ENCODE data around the gene TRAPPC3. TPM values are rescaled to one million over a fixed set of nuclear protein-coding genes. Genes with fewer than 3 reads are reported as not detected.

Gene TRAPPC3
- total and polyA plus RNA-seq, 8 donors, result 45.5 to 71.4 (median 54.6) TPM

- intact Hi-C loops (cut with DNase I), result no loop called here
- TF ChIP-seq CTCF (IDR thresholded peaks at IDR 0.05), result no peak
- Histone ChIP-seq H3K27me3 (peaks cover 0 to 15% of the 10 kb centered on the region in 2 donors), H3K9me3 (no peaks in the 10 kb centered on the region), H3K4me3 (no peak overlapping the region), H3K4me1 (peaks cover 5 to 44% of the 10 kb centered on the region in 2 donors), H3K36me3 (no peaks in the 10 kb centered on the region), H3K27ac (no peak overlapping the region)
- DNase-seq (no peak), ATAC-seq (peak; percentile 23)
These were observed 29.8 kb downstream of the TRAPPC3 start for GRCh38 chr1:36119456-36119855.

- DNase-seq, result no peak
- H3K9me3 ChIP-seq, result no peaks in the 10 kb centered on the region
- no peak overlapping the region for H3K27ac ChIP-seq
- no peak overlapping the region for H3K4me3 ChIP-seq
- H3K27me3 ChIP-seq, result peaks cover 0 to 7% of the 10 kb centered on the region in 2 donors
- H3K4me1 ChIP-seq, result peaks cover 5 to 40% of the 10 kb centered on the region in 2 donors
- ATAC-seq, result no peak
- TF ChIP-seq CTCF (IDR thresholded peaks at IDR 0.05), result no peak
- H3K36me3 ChIP-seq, result no peaks in the 10 kb centered on the region
- intact Hi-C loops (cut with DNase I), result no loop called here
These were observed 30.7 kb downstream of the TRAPPC3 start for GRCh38 chr1:36118447-36119204.

- no peak for ATAC-seq
- no peak for TF ChIP-seq CTCF (IDR thresholded peaks at IDR 0.05)
- no peaks in the 10 kb centered on the region for H3K27me3 ChIP-seq
- H3K4me3 ChIP-seq, result no peak overlapping the region
- peaks cover 5 to 23% of the 10 kb centered on the region in 2 donors for H3K4me1 ChIP-seq
- H3K9me3 ChIP-seq, result no peaks in the 10 kb centered on the region
- DNase-seq, result no peak
- H3K36me3 ChIP-seq, result no peaks in the 10 kb centered on the region
- intact Hi-C loops (cut with DNase I), result no loop called here
- no peak overlapping the region for H3K27ac ChIP-seq
These were observed 32.4 kb downstream of the TRAPPC3 start for GRCh38 chr1:36116901-36117300.

- H3K4me1 ChIP-seq, result peaks cover 5 to 23% of the 10 kb centered on the region in 2 donors
- DNase-seq (no peak), ATAC-seq (peak; percentile 39)
- no peak overlapping the region for H3K27ac ChIP-seq
- no peaks in the 10 kb centered on the region for H3K36me3 ChIP-seq
- no peaks in the 10 kb centered on the region for H3K9me3 ChIP-seq
- H3K27me3 ChIP-seq, result no peaks in the 10 kb centered on the region
- TF ChIP-seq CTCF (IDR thresholded peaks at IDR 0.05), result no peak
- H3K4me3 ChIP-seq, result no peak overlapping the region
- intact Hi-C loops (cut with DNase I), result no loop called here
These were observed 33.4 kb downstream of the TRAPPC3 start for GRCh38 chr1:36115931-36116330.

GRCh38 chr1:36115200-36115669 is 34.1 kb downstream of the TRAPPC3 start:
- intact Hi-C loops (cut with DNase I), result no loop called here
- ATAC-seq (peak; percentile 49), DNase-seq (peak in 1 of 4 donors; percentile 35)
- no peaks in the 10 kb centered on the region for H3K9me3 ChIP-seq
- no peak overlapping the region for H3K27ac ChIP-seq
- TF ChIP-seq CTCF (IDR thresholded peaks at IDR 0.05), result no peak
- H3K4me1 ChIP-seq, result peaks cover 5 to 22% of the 10 kb centered on the region in 2 donors
- no peak overlapping the region for H3K4me3 ChIP-seq
- no peaks in the 10 kb centered on the region for H3K36me3 ChIP-seq
- H3K27me3 ChIP-seq, result no peaks in the 10 kb centered on the region

All from left lung (tissue), 10 donors.